NCI-H2107 treated with DMSO at 0.1 percent for 48 hours (cell line): ENCODE measurements around the gene PSMD11.

Experiments used
- DNase-seq: peaks from one replicate; lab custom pipeline; 2025; ENCODE audit not compliant: unreplicated experiment; lab: John Stamatoyannopoulos, UW

Gene PSMD11

DNA sequence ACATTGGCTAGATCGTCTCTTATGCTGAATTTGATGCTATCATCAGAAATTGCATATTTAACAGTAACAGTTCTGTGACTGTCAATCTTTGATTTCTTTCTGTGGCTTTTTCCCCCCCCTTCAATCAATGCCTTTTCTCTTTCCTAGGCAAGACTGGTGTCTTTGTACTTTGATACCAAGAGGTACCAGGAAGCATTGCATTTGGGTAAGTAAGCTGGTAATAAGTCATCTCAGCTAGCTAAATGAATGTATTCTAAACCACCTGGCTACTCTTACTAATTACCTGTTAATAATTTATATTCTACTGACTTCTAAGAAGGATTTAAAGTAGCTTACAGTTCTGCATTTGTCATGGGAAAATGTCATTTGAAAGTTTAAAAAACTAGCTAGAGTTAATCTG, 20.1 kb downstream of the PSMD11 start:
- DNase-seq: no peak

DNA sequence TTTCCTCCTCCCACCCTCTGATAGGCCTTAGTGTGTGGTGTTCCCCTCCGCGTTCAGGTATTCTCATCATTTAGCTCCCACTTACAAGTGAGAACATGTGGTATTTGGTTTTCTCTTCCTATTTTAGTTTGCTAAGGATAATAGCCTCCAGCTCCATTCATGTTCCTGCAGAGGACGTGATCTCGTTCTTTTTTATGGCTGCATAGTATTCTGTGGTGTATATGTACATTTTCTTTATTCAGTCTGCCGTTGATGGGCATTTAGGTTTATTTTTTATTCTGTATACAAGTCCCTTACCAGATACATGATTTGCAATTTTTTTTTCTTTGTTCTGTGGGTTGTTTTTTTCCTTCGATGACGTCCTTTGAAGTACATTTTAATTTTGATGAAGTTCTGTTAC, 23.6 kb downstream of the PSMD11 start:
- DNase-seq: no peak

DNA sequence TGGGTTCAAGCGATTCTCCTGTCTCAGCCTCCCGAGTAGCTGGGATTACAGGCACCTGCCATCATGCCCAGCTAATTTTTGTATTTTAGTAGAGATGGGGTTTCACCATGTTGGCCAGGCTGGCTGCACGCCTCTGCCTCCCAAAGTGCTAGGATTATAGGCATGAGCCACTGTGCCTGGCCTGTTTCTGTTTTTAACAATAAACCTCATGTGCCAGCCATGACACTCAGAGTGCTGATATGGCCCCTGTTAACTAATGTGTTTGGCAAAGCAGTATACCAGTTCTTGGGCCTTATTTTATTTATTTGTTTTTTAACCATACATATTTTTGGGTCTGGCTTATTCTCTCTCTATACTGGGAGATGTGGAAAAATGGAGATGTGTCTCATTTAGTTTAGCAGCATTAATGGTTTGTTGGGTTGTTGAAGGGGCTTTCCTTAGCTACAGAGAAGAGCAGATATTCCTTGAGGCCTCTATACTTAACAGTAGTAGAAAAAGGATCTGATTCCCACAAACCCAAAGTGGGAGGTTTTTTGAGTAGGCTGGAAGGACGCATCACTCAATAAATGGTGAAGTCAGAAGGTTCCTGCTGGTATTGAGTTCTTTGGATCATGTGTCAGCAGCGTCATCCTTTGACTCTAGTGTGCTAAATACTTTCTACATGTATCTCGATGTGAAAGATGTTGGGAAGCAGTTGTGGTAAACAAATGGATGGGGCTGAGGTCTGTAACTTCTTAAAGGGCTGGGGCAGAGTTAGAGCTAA, 26.3 kb downstream of the PSMD11 start:
- DNase-seq: no peak

DNA sequence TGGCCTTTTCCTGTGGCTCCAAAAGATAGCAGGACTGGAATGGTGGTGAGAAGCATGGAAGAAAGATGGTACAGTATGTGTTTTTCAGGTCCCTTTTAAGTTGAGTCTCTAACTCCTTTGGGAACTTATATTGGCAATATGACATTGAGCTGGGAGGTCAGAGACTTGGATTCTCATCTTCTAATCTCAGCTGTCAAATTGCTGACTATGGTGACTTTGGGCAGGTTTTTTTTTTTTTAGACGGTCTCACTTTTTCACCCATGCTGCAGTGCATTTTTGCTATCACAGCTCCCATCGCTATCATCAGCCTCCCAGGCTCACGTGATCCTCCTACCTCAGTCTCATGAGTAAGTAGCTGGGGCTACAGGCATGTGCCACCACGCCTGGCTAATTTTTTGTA, 27.3 kb downstream of the PSMD11 start:
- no peak for DNase-seq

DNA sequence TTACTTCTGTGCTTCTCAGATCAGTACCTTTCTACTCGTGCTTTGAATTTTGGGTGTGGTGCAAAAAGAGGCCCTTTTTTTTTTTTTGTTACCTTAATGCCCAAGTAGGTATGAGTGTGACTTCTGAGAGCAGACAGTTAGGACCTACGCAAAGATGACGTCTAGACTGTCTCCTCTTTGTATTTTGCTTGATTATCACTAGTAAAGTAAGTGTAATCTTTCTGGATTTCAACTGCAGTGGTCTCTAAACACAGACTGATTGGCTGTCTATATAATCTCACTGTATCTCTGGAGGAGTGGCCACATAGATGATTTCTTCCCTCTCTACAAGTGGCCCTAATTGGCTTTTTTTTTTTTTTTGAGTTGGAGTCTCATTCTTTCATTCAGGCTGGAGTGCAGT, 30.9 kb downstream of the PSMD11 start:
- no peak for DNase-seq

DNA sequence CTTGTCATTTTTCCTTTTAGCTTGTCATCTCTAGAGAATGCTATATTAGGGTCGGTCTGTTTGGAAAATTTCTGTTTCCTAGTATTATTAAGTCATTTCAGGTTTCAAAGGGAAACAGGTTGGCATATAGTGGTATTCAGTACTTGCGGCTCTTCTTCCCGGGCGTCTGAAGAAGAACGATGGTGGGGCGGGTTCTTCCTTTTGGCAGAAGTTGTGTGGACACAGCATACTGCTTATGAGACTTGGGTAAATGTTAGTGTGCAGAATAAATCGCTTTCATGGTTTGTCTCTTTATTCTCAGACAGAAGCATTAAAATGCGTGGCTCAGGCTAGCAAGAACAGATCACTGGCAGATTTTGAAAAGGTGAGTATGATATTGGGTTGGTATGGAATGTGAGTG, 32.9 kb downstream of the PSMD11 start:
- no peak for DNase-seq

DNA sequence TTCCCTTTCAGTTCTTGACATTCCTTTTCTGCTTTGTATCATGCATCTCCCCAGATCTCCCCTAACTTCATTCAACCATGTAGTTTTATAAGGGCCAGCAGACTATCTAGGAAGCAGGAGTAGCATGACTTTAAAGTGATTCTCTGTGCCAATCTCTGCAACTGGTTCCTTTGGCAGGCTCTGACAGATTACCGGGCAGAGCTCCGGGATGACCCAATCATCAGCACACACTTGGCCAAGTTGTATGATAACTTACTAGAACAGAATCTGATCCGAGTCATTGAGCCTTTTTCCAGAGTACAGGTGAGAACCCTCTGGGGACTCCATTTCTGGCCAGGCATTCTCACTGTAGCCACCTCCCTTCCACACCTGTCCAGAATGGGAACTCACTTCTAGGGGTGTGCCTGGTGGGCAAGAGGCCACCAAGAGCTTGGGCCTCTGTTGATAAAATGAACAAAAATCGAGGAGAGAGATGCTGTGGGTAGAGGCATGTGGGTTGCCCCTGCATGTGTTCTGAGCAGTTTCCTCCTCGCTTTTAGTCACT, 34.8 kb downstream of the PSMD11 start:
- DNase-seq: no peak

DNA sequence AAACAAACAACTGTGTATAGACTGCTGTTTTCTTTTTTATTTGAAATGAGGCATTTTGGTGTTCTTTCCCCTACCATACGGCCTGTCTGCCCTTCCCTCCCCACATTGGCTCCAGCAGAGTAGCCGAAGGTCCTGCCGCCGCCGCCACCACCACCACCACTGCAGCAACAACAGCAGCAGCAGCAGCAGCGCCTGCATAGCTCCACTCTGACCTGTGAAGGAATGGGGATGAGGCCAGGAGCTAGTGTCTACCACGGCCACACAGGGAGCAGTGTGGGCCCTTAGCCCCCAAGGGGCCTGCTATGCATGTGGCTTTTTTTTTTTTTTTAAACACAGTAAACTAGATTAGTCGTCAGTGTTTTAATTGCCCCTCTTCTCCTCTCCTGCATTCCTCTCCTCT, 36.9 kb downstream of the PSMD11 start:
- no peak for DNase-seq

DNA sequence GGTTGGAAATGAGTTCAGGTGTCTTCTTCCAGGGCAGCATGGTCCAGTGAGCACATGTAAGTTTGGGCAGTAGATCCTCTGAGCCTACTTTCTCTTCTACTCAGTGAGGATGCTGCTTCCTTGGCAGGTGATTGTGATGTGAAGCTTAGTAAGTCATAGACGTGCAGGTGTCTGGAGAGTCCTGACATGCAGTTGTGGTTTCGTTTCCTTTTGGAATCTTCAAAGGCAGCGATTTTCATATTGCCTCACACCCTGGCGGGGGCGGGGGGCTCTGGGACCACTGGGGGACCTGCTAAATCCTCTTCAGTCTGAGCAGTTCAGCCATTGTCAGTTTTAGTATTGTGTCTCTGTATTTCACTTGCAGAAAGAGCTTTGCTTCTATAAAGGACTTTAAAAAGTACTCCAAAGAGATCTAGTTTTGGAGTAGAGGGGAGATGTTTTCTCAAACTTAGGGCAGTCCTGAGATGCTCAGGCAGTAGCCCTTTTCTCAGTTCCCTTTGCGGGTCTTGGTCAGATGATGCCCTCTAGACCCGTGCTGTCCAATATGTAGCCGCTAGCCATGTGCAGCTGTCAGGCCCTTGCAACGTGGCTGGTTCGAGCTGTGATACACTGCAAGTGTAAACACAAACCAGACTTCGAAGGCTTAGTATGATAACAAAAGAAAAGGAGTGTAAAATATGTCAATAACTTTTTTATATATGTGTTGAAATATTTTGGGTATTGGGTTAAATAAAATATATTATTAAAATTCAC, 38.4 kb downstream of the PSMD11 start:
- DNase-seq: no peak

DNA sequence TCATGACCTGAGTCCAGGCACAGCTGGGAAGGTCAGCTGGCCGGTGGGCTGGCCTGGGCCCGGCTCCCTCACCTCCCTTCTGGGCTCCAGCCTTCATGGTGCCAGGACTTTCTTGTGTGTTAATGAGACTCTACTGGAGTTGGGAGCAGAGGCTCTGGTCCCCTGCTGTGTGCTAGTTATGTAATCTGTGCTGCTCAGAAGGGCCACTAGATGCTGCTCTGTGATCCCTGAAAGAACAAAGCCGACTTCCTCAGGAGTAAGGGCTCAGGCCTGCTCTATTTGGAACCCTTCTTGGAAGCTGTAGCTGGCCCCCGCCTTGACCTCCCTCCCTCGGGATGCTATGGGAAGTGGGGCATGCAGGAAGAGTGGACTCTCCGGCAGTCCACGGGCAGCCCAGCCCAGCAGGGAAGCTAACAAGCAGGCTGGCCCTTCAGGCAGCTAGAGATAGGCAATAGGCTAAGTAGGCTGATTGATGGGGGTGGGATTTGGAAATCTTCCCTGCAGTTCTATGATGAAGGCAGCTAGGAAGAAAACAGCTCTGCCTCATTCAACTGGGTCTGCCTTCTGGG, 39.2 kb downstream of the PSMD11 start:
- DNase-seq: peak; percentile 83

DNA sequence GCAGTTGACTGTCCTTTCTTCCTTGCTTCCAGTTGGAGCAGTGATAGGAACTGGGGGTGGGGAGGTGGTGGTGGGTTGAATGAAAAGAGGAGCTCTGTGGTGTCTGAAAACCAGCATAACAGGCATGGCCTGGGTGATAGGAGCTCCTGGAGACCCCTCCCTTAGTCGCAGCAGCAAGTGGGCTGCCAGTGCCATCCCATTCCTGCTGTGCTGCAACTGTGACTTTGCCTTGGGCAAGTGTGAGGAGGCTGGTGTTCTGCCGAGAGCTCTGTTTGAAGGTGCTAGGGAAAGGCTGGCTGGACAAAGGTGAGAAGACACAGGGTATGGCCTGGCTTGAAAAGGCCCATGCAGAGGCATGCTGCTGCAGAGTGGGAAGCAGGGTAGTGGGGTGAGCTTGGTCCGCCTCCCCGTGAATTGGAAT, 39.7 kb downstream of the PSMD11 start:
- DNase-seq: no peak

DNA sequence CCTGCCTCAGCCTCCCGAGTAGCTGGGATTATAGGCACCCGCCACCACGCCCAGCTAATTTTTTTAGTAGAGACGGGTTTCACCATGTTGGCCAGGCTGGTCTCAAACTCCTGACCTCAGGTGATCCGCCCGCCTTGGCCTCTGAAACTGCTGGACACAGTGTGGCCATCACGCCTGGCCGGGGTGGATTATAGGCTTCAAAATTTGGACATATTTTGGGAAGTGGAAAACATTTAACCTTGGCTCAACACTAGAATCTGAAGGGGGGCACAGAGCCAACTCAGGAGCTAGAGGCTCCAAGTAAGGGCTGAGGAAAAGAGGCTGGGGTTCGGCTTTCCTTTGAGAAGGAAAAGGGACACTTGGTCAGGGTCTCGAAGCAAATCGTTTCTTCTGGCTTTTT, 40.3 kb downstream of the PSMD11 start:
- DNase-seq: no peak

DNA sequence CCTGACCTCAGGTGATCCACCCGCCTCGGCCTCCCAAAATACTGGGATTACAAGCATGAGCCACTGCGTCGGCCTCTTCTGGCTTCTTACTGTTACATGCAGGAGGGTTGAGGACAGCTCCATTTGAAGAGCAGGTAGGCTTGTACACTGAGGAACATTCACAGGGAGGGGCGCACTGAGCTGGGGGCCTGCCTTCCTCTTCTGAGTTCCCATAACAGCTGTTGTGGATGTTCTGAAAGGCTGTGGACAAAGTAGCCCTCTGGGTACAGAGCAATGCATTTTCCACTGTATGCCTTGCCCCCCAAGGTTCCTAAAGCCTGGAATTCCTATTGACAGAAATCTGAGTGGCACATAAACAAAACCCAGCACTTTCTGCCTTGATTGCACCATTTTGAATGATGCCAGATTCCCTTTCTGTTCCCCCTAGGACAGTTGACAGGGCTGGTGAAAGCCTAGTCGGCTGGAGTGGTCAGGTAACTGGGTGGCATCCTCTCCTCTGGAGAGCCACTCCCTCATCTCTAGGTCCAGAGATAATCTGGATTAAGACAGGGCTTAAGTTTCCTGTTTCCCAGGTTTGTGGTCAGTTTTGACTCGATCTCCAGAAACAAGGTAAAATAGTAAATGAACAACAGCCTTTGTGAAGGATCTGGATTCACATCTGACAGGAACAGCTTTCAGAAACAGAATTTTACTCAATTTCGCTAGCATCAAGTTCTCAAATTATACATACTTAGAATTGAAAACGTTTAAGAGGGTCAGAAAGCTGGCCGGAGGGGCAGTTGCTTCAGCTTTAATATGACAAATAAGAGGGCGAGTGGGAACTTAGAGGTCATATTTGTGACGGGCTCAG, 41.2 kb downstream of the PSMD11 start:
- DNase-seq: no peak

DNA sequence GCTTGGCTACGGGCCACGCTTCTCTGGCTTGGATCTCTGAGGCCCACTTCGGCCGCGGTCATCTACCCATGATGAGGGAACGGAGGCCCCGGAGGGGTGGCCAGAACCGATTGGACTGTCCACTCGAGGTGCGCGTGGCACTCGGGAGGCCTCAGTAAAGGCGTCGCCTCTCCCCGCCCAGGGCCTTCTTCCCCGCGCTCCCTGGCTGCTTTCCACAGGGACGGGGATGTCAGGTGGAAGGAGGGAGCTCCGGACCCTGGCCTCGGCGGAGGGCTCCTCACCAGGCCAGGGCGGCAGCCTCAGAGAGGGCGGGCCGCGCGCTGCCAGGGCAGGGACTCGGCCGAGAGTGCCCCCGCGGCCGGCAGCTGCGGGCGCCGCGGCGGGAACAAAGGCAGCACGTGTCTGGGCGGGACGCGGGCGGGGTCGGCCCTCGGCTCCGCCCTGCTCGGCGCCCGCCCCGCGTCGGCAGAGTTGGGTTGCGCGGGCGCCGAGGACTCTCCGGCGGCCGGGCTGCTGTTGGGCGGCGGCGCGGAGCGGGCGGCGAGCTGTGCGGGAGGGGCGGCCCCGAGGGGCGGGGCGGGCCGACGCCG, 41.9 kb downstream of the PSMD11 start:
- peak; percentile 65 for DNase-seq

DNA sequence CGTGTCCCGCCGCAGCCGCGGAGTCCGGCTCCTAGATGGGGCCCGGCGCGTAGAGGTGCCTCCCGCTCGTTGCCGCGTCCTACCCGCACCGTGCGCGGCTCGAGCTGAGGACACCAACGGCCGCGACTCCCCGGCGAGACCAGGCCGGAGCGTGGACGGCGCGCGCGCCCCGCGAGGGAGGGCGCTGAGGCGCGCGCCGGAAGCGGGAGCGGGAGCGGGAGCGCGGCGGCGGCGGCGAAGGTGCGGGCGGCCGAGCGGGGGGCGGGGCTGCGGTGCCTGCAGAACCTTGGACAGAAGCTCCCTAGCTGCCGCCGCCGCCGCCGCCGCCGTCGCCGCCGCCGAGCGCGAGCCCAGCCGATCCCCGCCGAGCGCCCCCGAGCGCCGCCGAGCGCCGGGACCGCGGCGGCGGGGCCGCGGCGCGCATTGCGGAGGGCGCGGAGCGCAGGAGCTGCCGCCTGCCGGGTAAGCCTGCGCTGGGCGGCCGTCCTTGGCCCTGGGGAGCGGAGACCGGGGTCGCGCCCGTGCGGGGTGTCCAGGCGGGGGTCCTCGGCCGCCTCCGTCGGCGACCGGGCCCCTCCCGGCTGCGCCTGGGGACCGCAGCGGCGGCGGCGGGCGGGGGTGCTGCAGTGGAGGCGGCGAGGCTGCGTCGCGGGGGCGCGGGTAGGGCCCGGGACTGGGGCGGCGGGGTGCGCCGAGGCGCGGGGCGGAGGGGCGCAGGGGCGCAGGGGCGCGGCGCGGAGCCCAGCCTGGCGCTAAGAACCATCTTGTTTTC, 42.6 kb downstream of the PSMD11 start, which contains the start of gene CDK5R1:
CDK5R1 (plus strand) TSS at position 293 of the 772 bp plus-strand sequence. CDS start 628 bp downstream, outside the sequence.
- DNase-seq: no peak

DNA sequence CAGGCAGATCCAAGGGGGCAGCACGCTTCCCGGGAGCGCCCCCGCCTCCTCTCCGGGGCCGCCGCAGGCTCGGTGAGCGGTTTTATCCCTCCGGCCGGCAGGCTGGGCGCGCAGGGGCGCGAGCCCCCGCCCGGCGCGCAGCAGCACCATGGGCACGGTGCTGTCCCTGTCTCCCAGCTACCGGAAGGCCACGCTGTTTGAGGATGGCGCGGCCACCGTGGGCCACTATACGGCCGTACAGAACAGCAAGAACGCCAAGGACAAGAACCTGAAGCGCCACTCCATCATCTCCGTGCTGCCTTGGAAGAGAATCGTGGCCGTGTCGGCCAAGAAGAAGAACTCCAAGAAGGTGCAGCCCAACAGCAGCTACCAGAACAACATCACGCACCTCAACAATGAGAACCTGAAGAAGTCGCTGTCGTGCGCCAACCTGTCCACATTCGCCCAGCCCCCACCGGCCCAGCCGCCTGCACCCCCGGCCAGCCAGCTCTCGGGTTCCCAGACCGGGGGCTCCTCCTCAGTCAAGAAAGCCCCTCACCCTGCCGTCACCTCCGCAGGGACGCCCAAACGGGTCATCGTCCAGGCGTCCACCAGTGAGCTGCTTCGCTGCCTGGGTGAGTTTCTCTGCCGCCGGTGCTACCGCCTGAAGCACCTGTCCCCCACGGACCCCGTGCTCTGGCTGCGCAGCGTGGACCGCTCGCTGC, 43.3 kb downstream of the PSMD11 start:
- no peak for DNase-seq

DNA sequence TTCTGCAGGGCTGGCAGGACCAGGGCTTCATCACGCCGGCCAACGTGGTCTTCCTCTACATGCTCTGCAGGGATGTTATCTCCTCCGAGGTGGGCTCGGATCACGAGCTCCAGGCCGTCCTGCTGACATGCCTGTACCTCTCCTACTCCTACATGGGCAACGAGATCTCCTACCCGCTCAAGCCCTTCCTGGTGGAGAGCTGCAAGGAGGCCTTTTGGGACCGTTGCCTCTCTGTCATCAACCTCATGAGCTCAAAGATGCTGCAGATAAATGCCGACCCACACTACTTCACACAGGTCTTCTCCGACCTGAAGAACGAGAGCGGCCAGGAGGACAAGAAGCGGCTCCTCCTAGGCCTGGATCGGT, 43.9 kb downstream of the PSMD11 start:
- no peak for DNase-seq

DNA sequence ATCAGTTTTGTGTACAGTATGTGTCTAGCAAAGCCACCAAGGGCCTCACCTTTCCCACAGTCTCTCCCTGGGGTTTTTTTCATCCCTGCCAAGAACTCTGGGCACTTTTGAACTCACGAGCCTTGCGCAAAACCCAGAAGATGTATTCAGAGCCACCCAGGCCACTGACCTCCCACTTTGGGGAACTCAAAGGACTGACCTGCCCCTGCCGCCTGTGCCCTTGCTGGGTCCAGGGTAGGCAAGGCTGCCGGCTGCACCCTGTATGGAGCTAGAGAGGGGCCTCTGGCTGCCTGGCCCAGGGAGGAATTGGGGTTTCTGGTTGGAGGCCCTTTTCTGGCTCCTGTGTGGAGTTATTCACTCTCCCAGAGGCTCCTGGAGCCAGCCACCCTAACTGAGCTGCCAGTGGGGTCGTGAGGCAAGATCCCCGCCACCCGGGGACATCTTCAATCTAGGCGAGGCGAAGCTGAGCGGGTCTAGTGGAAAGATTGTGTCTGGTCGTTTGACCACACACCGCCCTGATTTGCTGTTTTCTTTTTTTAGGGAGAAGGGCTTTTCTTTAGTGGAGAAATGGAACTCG, 44.4 kb downstream of the PSMD11 start:
- no peak for DNase-seq
